T-helper 1 cell treated with Interleukin-12 subunit alpha and Interleukin-12 subunit beta and Interleukin-4 antibody, amounts not matched to agents 30 ng/mL and 1 ng/mL, for 36 hours (primary cell): Measurements from ENCODE around the gene GRB14. TPM values are rescaled to one million over a fixed set of nuclear protein-coding genes. Genes with fewer than 3 reads are reported as not detected.
"Not testable (repeated sequence)": the region's sequence is repeated elsewhere in the genome, so short reads cannot be mapped to it uniquely, and the experiment has no call there.

Experiments
- intact Hi-C: fragments of 100-400 bp; cut with micrococcal nuclease; formaldehyde crosslinking; loops from one replicate; pipeline ENCODE4 v1.15.1; 2024
- total RNA-seq: library from RNA; stranded (reverse); gene quantifications from 2 replicates; pipeline ENCODE4 v1.2.3, GENCODE V29; 2022

GRB14 gene
- total RNA-seq, 1 donor from 2014 or later: not detected

GRCh38 chr2:164496881-164497280 is 124.4 kb downstream of the GRB14 start:
- intact Hi-C loops: no loop called here

GRCh38 chr2:164496421-164496820 is 124.9 kb downstream of the GRB14 start:
- intact Hi-C loops: no loop called here

GRCh38 chr2:164495491-164496223 is 125.6 kb downstream of the GRB14 start:
- intact Hi-C loops: no loop called here

- intact Hi-C loops: no loop called here
Measured at GRCh38 chr2:164485541-164485940, 135.7 kb downstream of the GRB14 start.

- intact Hi-C loops: no loop called here
Measured at GRCh38 chr2:164479460-164479859, 141.8 kb downstream of the GRB14 start.

- intact Hi-C loops: no loop called here
Measured at GRCh38 chr2:164478205-164478604, 143.1 kb downstream of the GRB14 start.

- intact Hi-C loops: no loop called here
Measured at GRCh38 chr2:164474873-164475272, 146.4 kb downstream of the GRB14 start.

- intact Hi-C loops: no loop called here
Measured at GRCh38 chr2:164473021-164473420, 148.3 kb downstream of the GRB14 start.

GRCh38 chr2:164465047-164465446 is 156.2 kb downstream of the GRB14 start:
- intact Hi-C loops: not testable (repeated sequence)

- intact Hi-C loops: no loop called here
Measured at GRCh38 chr2:164464376-164464775, 156.9 kb downstream of the GRB14 start.

- intact Hi-C loops: no loop called here
Measured at GRCh38 chr2:164458792-164459191, 162.5 kb downstream of the GRB14 start.

GRCh38 chr2:164457271-164457670 is 164.0 kb downstream of the GRB14 start:
- intact Hi-C loops: no loop called here

- intact Hi-C loops: no loop called here
Measured at GRCh38 chr2:164456619-164457018, 164.7 kb downstream of the GRB14 start.

GRCh38 chr2:164453656-164454305 is 167.5 kb downstream of the GRB14 start:
- intact Hi-C loops: no loop called here

GRCh38 chr2:164450278-164450677 is 171.0 kb downstream of the GRB14 start:
- intact Hi-C loops: no loop called here

- intact Hi-C loops: no loop called here
Measured at GRCh38 chr2:164449706-164450105, 171.6 kb downstream of the GRB14 start.

- intact Hi-C loops: no loop called here
Measured at GRCh38 chr2:164447660-164448059, 173.6 kb downstream of the GRB14 start.

Other genes starting within 250 kb of the GRB14 start
- gene COBLL1, start 220.3 kb upstream of the GRB14 start, total RNA-seq: not detected in 2 replicates